DLD1 (cell line): ENCODE results near the gene ZNF488.

ENCODE experiments used
- in situ Hi-C: cut with HindIII; loops from 2 replicates; pipeline ENCODE4 v1.10.0; 2017; ENCODE audit warnings: low sequenced_read_pairs

The ZNF488 gene

DNA sequence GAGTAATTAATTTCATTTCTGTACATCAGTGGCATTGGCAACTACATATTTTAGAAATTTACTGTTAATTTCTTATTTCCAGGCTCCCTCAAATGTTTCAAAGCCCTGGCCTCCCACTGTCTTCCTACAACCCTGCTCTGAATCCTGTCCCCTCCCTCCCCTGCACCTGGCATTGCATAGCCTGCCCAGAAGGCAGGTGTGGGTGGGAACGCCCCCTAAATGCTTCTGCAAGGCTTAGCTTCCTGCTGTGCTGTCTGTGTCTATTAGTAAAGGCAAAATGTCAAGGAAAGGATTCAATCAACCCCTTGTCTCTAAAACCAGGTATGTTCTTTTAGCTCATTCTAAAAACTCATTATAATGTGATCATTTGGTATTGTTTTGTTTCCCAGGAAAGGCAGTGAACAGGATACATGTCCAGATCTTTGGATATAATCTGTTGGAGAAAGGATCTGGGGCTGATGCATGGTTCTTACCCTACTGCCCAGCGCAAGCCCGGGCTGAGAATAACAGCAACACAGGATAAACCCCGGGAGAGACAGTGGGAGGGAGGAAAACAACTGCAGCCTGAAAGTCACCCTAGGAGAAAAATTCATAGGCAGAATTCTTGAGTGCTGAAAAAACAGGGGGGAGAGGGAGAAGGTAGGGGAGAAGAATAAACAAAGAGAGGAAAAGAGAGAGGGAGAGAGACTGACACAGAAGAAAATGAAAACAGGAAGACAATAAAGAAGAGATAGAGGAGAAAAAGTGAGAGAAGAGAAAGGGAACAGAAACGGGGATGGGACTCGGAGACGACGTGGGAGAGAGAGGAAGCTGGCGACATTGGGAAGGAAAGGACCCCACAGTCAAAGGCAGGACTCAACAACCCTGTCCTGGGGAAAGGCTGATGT, 589 bp downstream of the ZNF488 start:
- in situ Hi-C loops, result no loop called here

DNA sequence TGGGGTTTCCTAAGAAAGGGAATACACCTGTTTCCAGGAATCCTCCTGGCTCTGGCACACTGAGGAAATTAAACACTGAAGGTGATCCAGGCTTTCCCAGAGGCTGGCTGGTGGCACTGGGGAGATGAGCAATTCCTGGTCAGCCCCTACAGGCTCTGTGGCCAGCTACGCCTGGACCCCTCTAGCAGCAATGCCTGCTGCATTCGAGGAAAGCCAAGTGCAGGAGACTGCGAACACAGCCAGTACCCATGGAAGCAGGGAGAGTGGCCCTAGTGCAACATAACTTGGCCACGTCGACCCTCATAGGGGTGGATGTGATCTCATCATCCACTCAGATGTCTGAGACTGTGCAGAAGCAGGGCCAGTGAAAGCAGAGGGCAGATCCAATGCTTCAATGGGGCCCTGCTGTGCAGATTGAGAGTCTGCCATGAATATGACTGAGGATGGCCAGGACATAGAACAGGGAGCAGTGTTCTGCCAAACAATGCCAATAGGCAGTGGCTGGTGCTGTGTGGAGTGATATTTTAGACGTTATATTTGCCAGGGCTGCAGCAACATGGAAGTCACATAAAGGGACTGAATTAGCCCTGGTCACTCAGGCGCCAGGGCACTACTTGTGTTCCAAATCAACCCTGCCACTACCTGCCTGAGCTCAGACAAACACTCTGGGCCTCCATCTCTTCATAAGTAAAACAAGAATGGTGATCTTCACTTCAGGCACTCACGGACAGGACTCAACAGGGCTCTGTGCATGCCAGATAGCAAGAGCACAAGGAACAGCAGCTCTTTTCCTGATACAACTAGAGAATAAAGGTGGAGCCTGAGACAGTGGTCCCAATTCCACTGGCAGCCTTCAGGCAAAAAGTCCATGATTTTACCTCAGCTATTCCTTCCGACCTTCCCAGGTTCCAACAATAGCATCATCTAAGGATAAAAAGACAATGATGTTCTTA, 2.4 kb downstream of the ZNF488 start:
- in situ Hi-C loops, result no loop called here

DNA sequence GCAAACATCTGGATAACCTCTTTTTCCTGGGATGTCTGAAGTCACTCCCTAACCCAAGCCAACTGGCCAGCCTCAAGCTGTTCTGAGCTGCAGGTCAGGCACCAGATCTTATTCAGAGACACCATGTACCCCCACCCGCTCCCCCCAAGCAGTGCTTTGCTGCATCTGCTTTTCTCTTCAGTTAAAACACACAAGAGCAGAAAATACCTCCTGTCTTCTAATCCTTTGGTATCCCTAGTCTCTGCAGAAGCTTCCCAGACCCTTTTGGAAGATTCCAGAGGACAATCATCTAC, 3.0 kb downstream of the ZNF488 start:
- in situ Hi-C loops, result no loop called here

DNA sequence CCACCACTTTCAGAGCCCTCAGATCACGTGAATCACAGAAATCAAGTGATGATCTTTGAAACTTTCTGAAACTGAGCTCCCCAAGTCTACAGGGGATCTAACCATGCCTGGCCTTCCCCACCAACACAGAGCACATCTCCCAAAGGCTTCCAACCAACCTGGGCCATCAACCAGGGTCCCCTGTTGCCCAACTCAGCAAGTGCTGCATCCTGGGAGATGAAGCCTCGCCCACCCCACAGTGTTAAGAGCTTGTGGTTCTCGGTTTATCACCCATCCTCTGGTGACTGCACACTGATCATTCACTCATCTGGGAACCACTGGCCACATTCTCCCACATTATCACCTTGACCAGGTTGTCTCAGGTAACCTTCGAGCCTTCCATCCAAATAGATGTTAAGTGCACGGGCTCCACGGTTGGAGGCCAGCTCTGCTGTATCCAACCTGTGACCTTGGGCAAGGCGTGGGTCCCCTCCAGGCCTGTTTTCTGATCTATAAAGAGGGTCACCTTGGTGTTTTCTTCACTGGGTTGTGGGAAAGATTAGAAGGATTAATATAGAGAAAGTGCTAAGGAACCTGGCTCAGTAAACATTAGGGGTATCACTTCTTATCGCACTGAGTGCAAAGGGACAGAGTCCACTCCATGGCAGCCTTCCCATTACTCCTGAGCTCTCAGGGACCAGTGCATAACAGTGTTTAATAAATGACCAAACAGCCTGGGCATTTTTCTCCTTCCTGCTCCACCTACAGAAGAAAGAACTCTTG, 3.6 kb downstream of the ZNF488 start:
- in situ Hi-C loops, result no loop called here

DNA sequence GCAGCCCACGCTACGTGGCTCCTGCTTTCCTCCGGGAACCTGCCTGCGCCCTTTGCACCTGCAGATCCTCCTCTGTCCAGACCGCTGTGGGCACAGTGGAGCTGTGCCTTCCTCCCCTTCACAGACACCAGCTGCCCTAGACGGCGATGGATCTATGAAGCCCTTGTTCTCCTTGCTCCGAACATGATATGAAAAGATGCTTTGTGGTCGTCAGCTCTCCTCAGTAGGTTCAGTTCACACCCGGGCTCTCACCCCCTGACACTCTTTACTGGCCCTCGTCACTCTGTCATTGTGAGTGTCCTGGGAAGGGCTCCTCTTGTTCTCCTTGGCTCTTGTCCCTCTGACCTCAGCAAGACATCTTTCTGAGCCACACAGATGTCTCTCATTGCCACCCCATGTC, 4.2 kb downstream of the ZNF488 start:
- in situ Hi-C loops, result no loop called here

DNA sequence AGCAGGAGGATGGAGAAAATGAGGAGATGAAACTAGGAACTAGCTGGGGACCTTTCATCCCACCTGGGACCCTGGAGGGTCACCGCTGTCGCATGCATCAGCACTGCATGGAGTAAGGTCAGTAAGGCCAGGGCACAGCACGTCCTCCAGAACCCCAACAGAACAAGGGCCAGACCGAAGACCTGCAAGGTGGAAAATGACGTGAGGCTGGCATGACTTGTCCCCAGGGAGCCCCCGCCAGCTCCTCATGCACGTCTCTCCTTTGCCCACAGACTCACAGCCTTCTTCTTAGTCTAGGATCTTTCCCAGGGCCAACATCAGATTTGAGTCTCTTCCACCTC, 4.7 kb downstream of the ZNF488 start:
- in situ Hi-C loops, result no loop called here

DNA sequence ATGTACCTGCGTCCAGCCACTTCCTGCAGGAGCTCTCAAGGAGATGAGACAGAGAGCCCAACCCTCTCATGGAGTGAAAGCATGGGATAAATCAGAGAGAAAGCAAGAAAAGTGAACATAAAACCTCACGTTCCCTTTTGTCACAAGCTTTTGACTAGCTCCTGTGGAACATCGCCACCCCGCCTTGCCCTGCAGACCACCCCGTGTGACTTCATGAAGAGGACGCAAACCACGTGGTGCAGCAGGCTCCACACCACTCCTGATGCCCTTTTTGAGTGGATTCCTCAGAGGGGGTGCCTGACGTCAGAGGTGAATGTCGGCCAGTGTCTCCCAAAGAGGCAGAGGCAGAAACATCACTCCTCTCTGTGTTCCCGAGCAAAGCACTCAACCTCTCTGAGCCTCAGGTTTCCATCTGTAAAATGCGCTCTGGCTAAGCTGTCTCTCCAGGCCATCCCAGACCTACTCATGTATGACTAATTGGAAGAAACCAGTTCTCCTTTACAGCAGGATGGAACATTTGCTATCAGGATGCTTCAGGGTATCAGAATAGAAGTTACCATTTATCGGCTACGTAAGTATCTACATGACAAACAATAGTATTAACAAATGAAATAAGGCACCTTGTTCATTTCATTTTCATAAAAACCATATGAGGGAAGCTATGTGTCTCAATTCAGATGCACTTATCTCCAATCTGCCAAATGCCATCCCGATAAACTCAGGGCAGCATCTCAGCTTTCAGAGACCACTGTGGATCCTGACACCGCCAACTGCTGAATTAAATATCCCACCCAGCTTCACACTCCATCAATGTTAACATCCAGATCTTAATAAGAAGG, 5.3 kb downstream of the ZNF488 start:
- in situ Hi-C loops, result no loop called here

DNA sequence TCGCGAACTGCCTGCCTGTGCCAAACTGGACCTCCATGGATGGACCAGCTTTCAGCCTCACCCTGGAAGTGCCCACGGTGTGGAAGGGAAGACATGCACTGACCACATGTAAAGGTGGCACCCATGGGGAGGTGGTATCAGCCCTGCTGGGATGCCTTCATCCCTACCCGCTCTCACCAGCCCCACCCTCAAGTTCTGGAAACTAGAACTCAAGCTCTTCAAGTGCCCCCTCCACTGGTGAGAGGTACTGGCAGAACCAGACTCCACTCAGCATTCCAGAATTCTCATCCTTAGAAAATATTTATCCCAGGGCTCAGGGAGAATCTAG, 5.9 kb downstream of the ZNF488 start:
- in situ Hi-C loops, result no loop called here

DNA sequence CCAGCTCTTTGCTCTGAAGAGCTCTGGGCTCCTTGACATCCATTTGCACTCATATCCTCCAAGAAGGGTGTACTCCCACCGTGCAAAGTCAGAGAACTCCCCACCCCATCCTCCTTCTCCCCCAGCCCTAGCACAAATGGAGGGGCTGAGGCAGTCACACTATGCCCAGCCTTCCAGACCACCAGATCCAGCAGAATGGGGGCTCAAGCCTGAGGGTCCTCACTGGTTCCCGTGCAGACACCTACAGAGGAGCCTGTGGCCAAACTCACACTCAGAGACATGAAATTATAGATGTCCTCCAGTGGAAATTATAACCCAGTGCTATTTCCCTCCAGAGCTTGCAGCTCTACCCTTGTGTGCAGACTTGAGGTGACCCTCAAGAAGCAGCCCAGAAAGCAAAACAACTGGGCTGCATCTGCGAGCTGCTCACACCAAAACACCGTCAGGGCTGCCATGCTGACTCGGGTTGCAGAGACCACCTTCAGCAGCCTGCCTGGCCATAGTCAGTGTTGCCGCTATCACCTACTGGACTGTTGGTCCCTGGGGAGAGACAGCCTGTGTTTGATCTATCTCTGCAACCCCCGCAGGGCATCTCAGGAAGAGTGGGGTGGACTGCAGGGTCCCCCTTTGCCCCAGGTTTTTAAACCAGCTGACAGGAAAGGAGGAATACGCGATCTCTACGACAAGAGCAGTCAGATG, 7.4 kb downstream of the ZNF488 start:
- in situ Hi-C loops, result no loop called here

DNA sequence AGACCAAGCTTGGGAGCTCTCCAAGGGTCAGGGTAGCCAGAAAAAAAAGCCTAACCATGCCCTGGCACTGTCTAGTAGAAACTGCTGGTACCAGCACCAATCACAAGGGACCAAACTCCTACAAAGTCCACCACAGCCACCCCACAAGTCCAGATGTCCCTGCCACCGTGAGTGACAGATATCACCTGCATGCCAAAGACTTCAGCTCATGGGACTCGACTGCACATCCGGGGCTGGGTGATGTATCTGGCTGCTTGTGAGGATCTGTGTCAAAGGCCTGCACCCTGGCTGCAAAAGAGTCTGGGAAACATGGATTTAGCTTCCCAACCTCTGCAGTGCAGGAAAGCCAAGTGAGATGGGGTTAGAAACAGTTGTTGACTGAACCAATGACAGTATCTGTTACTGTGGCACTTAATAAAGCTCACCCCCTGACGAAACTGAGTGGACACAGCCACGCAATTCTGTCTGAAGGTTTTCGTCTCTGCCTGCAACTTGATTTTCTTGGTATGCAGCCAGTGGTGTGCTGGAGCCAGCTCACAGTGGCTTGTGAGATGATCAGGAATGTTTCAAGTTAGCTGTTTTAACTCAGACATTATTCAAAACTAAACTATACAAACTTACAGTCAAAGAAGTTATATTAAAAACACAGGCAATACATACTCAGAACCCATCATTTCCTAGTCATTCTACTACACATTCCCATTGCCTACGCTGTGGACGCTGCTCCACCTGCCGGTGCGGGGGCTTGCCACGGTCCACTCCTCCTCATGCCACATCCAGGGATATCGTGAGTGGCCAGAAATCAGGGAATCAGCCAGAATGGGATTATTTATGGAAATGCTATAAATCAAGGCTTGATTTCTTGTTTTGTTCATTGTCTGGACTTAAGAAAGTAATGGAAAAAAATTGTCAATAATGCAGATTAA, 9.2 kb downstream of the ZNF488 start:
- in situ Hi-C loops, result no loop called here

DNA sequence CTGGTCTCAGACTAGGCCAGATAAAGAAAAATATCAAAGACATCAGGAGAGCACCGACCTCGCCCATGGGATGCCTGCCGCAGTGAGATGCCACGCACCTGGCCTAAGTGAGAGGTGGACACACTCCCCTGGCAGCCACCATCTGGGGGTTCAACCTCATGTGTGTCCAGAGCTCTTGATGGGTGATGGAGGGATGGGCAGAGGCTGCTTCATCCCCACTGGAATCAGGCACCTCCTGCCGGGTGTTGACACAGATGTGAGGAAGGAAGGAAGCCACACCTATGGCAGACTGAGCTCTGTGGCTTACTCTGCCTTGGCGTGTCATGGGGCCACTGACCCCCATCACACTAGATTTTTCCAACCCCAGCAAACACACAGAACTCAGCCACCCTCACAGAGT, 11.4 kb downstream of the ZNF488 start:
- in situ Hi-C loops, result no loop called here

DNA sequence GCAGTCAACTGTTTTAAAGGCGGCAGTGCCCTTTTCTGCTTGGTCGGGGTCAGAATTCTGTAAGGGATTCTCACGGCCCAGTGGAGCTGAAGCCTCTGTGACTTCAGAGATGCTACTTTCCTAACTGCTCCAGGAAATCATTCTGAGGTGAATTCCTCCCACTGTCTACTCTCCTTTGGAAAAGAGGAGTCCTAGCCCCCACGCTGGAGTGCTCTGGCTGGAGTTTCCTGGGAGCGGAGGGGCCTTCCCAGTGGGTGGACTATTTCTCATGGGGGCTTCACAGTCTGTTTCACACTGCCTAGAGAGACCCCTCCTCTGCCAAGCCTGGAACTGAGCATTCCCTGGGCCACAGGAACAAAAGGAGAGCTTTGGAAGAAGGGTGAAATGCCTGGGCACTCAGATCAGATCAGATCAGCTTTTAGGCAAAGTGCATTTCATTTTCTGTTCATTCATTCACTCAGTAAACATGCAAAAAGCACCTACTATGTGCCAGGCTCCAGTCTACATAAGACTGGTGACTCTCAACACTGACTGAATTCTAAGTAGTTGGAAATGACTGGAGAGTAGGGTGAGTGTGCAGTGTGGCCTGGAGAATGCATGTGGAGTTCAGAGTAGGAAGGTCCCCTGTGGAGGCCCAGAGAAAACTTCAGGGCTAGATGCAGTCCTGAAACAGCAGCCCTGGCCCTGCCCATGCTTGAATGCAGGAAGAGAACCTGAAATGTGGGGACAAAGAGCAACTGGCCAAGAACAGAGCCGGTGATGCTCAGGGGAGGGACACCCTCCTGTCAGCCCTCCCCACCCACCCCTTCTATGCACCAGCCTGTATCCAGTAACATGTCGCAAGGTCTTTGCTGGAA, 12.2 kb downstream of the ZNF488 start:
- in situ Hi-C loops, result no loop called here

DNA sequence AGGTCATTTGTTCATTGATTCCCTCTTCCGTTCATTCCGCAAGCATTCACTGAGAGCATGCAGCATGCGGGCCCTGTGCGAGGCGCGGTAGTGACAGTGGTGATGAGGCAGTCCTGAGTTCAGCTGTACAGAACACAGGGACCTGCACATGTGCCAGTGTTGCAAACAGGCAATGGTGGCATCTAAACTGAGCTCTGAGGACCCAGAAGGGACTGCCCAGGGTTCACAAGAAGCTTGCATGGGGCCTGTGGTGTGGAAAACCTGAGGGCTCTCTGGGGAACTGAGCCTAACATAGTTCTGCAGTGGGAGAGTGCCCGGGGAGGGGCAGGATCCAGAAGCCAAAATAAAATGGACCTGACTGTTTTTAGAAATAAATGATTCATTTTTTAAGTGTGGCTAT, 13.2 kb downstream of the ZNF488 start:
- in situ Hi-C loops, result no loop called here

DNA sequence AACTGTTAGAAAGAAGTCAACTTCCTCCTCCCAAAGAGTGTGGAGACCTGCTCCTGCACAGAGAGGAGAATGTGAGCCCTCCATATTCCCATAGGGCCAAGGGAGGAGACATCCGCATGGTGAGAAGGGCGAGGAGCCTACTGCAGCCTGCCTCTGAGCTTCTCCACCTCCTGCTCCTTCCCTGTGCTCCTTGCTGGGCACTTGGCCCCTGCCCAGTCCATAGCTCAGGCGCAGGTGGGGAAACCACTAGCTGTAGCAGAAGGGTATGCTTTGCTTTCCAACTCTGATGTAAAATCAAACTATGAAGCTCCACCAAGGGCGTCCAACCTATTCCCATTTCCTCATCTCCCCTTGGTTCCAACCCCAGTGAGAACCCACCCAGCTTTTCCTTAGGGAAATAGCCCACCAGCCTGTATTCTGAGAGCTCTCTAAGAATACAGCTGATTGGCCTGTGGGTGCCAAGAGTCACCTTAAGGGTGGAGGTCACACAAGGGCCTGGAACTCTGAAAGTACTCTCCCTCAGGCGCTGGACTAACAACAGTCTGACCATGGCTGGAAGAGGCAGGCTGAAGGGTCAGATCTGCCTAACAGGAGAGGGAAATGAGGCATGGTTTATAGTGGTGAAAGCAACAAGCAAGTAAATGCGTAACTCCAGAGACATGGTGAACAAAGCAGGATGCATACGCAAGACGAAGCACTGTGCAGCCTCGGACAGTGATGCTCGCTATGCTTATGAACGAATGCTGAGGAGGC, 13.9 kb downstream of the ZNF488 start:
- in situ Hi-C loops, result no loop called here

DNA sequence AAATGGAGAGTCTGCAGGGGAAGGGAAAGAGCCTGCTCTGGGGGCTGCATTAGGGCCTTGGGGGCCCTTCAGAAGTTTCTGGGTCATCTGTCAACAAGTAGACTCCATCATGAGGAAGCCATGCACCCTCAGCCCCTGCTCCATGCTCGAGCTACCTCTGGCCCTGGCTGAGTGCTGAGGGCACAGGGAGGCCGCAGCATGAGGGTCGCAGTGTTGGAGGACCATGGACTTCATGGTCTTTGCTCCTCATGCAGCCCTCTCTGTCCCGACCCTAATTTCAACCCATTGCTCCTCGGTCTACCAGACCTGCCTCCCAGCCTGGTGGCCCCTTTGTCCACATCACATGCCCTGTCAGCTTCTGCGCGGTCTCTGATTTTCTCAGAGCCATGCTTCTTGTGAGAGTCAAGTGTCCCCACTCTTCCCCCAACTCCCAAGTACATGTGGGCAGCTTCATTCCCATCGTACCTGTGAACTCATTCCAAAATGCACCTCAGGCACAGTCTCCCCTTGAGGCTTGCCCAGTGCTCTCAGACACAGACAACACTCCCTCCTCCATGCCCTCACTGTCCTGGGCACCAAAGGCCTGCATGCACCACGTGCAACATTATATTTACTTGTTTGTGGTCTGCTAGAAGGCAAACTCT, 14.7 kb downstream of the ZNF488 start:
- in situ Hi-C loops, result no loop called here

DNA sequence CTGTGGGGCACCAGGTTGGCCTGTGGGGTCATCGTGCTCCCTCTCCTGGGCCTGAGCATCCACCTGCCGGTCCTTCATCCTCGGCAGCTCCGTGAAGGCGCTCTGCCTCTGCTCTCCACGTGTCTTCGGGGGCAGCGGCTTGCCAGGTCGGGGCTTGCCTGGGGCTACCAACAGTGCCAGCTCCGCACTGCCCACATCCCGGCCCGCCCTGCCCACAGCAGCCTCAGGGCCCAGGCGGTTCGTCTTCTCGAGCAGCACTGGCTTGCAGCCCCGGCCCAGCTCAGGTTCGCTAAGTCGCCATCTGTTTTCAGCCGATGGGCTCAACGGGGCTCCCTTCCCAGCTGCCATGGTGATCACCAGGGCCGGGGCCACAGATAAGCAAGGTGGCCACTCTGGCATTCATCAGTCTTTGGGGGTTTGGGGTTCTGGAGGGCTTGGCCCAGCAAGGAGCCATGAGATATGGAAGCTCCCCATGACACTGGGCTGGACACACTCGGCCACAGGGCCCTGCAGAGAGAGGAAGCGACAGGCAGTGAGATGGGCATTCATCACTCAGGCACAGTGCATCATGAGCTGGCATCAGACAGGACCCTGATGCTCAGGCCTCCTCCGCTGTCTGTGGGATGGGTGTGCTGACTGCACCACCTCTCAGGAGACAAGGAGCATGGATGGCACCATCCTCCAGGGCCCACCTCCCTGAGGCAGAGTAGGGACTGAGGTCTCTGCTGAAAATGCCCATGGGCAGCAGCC, 15.5 kb downstream of the ZNF488 start:
- in situ Hi-C loops, result no loop called here
